Measurements from ENCODE around the gene BACH1.

BACH1 gene

GRCh38 chr21:29312981-29313380, 14.3 kb downstream of the BACH1 start:
- H3K4me2 ChIP-seq (ENCODE audit: insufficient read depth, low read length, poor library complexity, severe bottlenecking) = no peak overlapping the region
- H2BK5ac ChIP-seq (ENCODE audit: low read length) = no peak overlapping the region
- H3K23ac ChIP-seq (ENCODE audit: low read depth, low read length, poor library complexity) = no peak overlapping the region
- H3K9ac ChIP-seq (ENCODE audit: low read depth, low read length, poor library complexity) = no peak overlapping the region
- H3K27me3 ChIP-seq (ENCODE audit: control insufficient read depth in 3 of 3, insufficient read depth in 3 of 3, low read depth in 1 of 3, low read length in 3 of 3) = no peaks in the 10 kb centered on the region
- no peak overlapping the region for H3K14ac ChIP-seq (ENCODE audit: low read length)
- no peak overlapping the region for H3K4me3 ChIP-seq (ENCODE audit: low read length in 2 of 2)
- peaks cover 0 to 2% of the 10 kb centered on the region in 2 donors for H3K4me1 ChIP-seq (ENCODE audit: control insufficient read depth in 2 of 2, insufficient read depth in 1 of 2, low read depth in 1 of 2, low read length in 2 of 2)
- no peak overlapping the region for H3K18ac ChIP-seq (ENCODE audit: low read length)
- no peak for DNase-seq (ENCODE audit: low spot score)
- H2AK5ac ChIP-seq (ENCODE audit: low read depth, low read length) = no peak overlapping the region
- peaks cover 0 to 6% of the 10 kb centered on the region in 2 donors for H3K36me3 ChIP-seq (replicated peaks in 1 of 2; ENCODE audit: control insufficient read depth in 2 of 2, insufficient read depth in 2 of 2, low read length in 2 of 2)
- WGBS, 2 donors (ENCODE audit: extremely low coverage in 2 of 2, insufficient read length in 2 of 2, insufficient replicate concordance in 1 of 2) = no CpG with 5 or more reads among the region's 7 CpGs
- H4K8ac ChIP-seq (ENCODE audit: low read depth, low read length) = no peak overlapping the region
- H2BK12ac ChIP-seq (ENCODE audit: low read length) = no peak overlapping the region
- H3K27ac ChIP-seq (replicated peaks; ENCODE audit: low read length) = no peak overlapping the region
- H4K91ac ChIP-seq (ENCODE audit: low read depth, low read length, poor library complexity) = no peak overlapping the region
- no peak overlapping the region for H2AFZ ChIP-seq (ENCODE audit: low read length)
- H3K4ac ChIP-seq (ENCODE audit: low read length) = no peak overlapping the region
- no peak overlapping the region for H2BK120ac ChIP-seq (ENCODE audit: low read depth, low read length)
- peaks cover 0 to 20% of the 10 kb centered on the region in 2 donors for H3K9me3 ChIP-seq (replicated peaks in 1 of 2; ENCODE audit: control insufficient read depth in 2 of 2, insufficient read depth in 1 of 2, low read depth in 1 of 2, low read length in 2 of 2)
- H2BK15ac ChIP-seq (ENCODE audit: low read length) = no peak overlapping the region
- H3K79me1 ChIP-seq (ENCODE audit: low read depth, low read length) = no peaks in the 10 kb centered on the region

GRCh38 chr21:29313662-29314408, 15.1 kb downstream of the BACH1 start:
- Histone ChIP-seq H2BK12ac (ENCODE audit: low read length) (no peak overlapping the region), H3K23ac (ENCODE audit: low read depth, low read length, poor library complexity) (no peak overlapping the region), H2BK120ac (ENCODE audit: low read depth, low read length) (no peak overlapping the region), H3K4me3 (ENCODE audit: low read length in 2 of 2) (no peak overlapping the region), H3K79me1 (ENCODE audit: low read depth, low read length) (peaks cover 6% of the 10 kb centered on the region), H3K27me3 (ENCODE audit: control insufficient read depth in 3 of 3, insufficient read depth in 3 of 3, low read depth in 1 of 3, low read length in 3 of 3) (no peaks in the 10 kb centered on the region), H3K18ac (ENCODE audit: low read length) (no peak overlapping the region), H3K9me3 (replicated peaks in 1 of 2; ENCODE audit: control insufficient read depth in 2 of 2, insufficient read depth in 1 of 2, low read depth in 1 of 2, low read length in 2 of 2) (peaks cover 0 to 20% of the 10 kb centered on the region in 2 donors), H3K4me2 (ENCODE audit: insufficient read depth, low read length, poor library complexity, severe bottlenecking) (no peak overlapping the region), H2AK5ac (ENCODE audit: low read depth, low read length) (no peak overlapping the region), H3K14ac (ENCODE audit: low read length) (no peak overlapping the region), H3K36me3 (replicated peaks in 1 of 2; ENCODE audit: control insufficient read depth in 2 of 2, insufficient read depth in 2 of 2, low read length in 2 of 2) (peaks cover 0 to 6% of the 10 kb centered on the region in 2 donors), H2BK5ac (ENCODE audit: low read length) (no peak overlapping the region), H4K8ac (ENCODE audit: low read depth, low read length) (no peak overlapping the region), H4K91ac (ENCODE audit: low read depth, low read length, poor library complexity) (no peak overlapping the region), H3K4ac (ENCODE audit: low read length) (no peak overlapping the region), H2BK15ac (ENCODE audit: low read length) (no peak overlapping the region), H3K27ac (replicated peaks; ENCODE audit: low read length) (no peak overlapping the region), H3K4me1 (ENCODE audit: control insufficient read depth in 2 of 2, insufficient read depth in 1 of 2, low read depth in 1 of 2, low read length in 2 of 2) (peaks cover 0 to 2% of the 10 kb centered on the region in 2 donors), H2AFZ (ENCODE audit: low read length) (no peak overlapping the region), H3K9ac (ENCODE audit: low read depth, low read length, poor library complexity) (no peak overlapping the region)
- WGBS, 2 donors (ENCODE audit: extremely low coverage in 2 of 2, insufficient read length in 2 of 2, insufficient replicate concordance in 1 of 2) = no CpG with 5 or more reads among the region's 2 CpGs
- DNase-seq (ENCODE audit: low spot score) = no peak

- Histone ChIP-seq H3K9me3 (replicated peaks in 1 of 2; ENCODE audit: control insufficient read depth in 2 of 2, insufficient read depth in 1 of 2, low read depth in 1 of 2, low read length in 2 of 2) (peaks cover 0 to 19% of the 10 kb centered on the region in 2 donors), H2BK5ac (ENCODE audit: low read length) (no peak overlapping the region), H3K18ac (ENCODE audit: low read length) (no peak overlapping the region), H4K8ac (ENCODE audit: low read depth, low read length) (no peak overlapping the region), H3K4me2 (ENCODE audit: insufficient read depth, low read length, poor library complexity, severe bottlenecking) (no peak overlapping the region), H2AFZ (ENCODE audit: low read length) (no peak overlapping the region), H2BK15ac (ENCODE audit: low read length) (no peak overlapping the region), H2AK5ac (ENCODE audit: low read depth, low read length) (no peak overlapping the region), H3K79me1 (ENCODE audit: low read depth, low read length) (peaks cover 6% of the 10 kb centered on the region), H3K27ac (replicated peaks; ENCODE audit: low read length) (no peak overlapping the region), H3K9ac (ENCODE audit: low read depth, low read length, poor library complexity) (no peak overlapping the region), H3K36me3 (replicated peaks in 1 of 2; ENCODE audit: control insufficient read depth in 2 of 2, insufficient read depth in 2 of 2, low read length in 2 of 2) (peaks cover 0 to 6% of the 10 kb centered on the region in 2 donors), H3K4me1 (ENCODE audit: control insufficient read depth in 2 of 2, insufficient read depth in 1 of 2, low read depth in 1 of 2, low read length in 2 of 2) (peaks cover 0 to 2% of the 10 kb centered on the region in 2 donors), H3K14ac (ENCODE audit: low read length) (no peak overlapping the region), H2BK12ac (ENCODE audit: low read length) (no peak overlapping the region), H4K91ac (ENCODE audit: low read depth, low read length, poor library complexity) (no peak overlapping the region), H3K4ac (ENCODE audit: low read length) (no peak overlapping the region), H3K4me3 (ENCODE audit: low read length in 2 of 2) (no peak overlapping the region), H3K23ac (ENCODE audit: low read depth, low read length, poor library complexity) (no peak overlapping the region), H3K27me3 (ENCODE audit: control insufficient read depth in 3 of 3, insufficient read depth in 3 of 3, low read depth in 1 of 3, low read length in 3 of 3) (no peaks in the 10 kb centered on the region), H2BK120ac (ENCODE audit: low read depth, low read length) (no peak overlapping the region)
- no CpG with 5 or more reads among the region's 2 CpGs for WGBS, 2 donors (ENCODE audit: extremely low coverage in 2 of 2, insufficient read length in 2 of 2, insufficient replicate concordance in 1 of 2)
- DNase-seq (ENCODE audit: low spot score) = no peak
Measured at GRCh38 chr21:29315131-29315749, 16.5 kb downstream of the BACH1 start.

- H3K79me1 ChIP-seq (ENCODE audit: low read depth, low read length) = peaks cover 6% of the 10 kb centered on the region
- WGBS, 2 donors (ENCODE audit: extremely low coverage in 2 of 2, insufficient read length in 2 of 2, insufficient replicate concordance in 1 of 2) = 100% methylated on average over 2 of the region's 3 CpGs; no CpG with 5 or more reads in 1 of the 2 donors
- H4K8ac ChIP-seq (ENCODE audit: low read depth, low read length) = no peak overlapping the region
- no peak for DNase-seq (ENCODE audit: low spot score)
- no peak overlapping the region for H3K27ac ChIP-seq (replicated peaks; ENCODE audit: low read length)
- no peak overlapping the region for H2AK5ac ChIP-seq (ENCODE audit: low read depth, low read length)
- H3K4ac ChIP-seq (ENCODE audit: low read length) = no peak overlapping the region
- H2BK5ac ChIP-seq (ENCODE audit: low read length) = no peak overlapping the region
- no peak overlapping the region for H3K14ac ChIP-seq (ENCODE audit: low read length)
- H3K18ac ChIP-seq (ENCODE audit: low read length) = no peak overlapping the region
- no peak overlapping the region for H4K91ac ChIP-seq (ENCODE audit: low read depth, low read length, poor library complexity)
- peaks cover 1 to 16% of the 10 kb centered on the region in 2 donors for H3K9me3 ChIP-seq (replicated peaks in 1 of 2; ENCODE audit: control insufficient read depth in 2 of 2, insufficient read depth in 1 of 2, low read depth in 1 of 2, low read length in 2 of 2)
- no peak overlapping the region for H2BK120ac ChIP-seq (ENCODE audit: low read depth, low read length)
- no peak overlapping the region for H3K9ac ChIP-seq (ENCODE audit: low read depth, low read length, poor library complexity)
- H3K4me2 ChIP-seq (ENCODE audit: insufficient read depth, low read length, poor library complexity, severe bottlenecking) = no peak overlapping the region
- peaks cover 3 to 6% of the 10 kb centered on the region in 2 donors for H3K36me3 ChIP-seq (replicated peaks in 1 of 2; ENCODE audit: control insufficient read depth in 2 of 2, insufficient read depth in 2 of 2, low read length in 2 of 2)
- no peak overlapping the region for H2AFZ ChIP-seq (ENCODE audit: low read length)
- no peak overlapping the region for H2BK15ac ChIP-seq (ENCODE audit: low read length)
- no peaks in the 10 kb centered on the region for H3K27me3 ChIP-seq (ENCODE audit: control insufficient read depth in 3 of 3, insufficient read depth in 3 of 3, low read depth in 1 of 3, low read length in 3 of 3)
- H2BK12ac ChIP-seq (ENCODE audit: low read length) = no peak overlapping the region
- H3K4me3 ChIP-seq (ENCODE audit: low read length in 2 of 2) = no peak overlapping the region
- no peak overlapping the region for H3K23ac ChIP-seq (ENCODE audit: low read depth, low read length, poor library complexity)
- peaks cover 0 to 2% of the 10 kb centered on the region in 2 donors for H3K4me1 ChIP-seq (ENCODE audit: control insufficient read depth in 2 of 2, insufficient read depth in 1 of 2, low read depth in 1 of 2, low read length in 2 of 2)
Measured at GRCh38 chr21:29316029-29316742, 17.5 kb downstream of the BACH1 start.
